ENCODE measurements around the gene CD59.

GRCh38 chr11:33775832-33776470 lies 39.7 kb upstream of the CD59 start:
- TF ChIP-seq CTCF (IDR thresholded peaks at IDR 0.05) (no peak), POLR2A (IDR thresholded peaks at IDR 0.05) (no peak)
